SU-DHL-6 (cell line): ENCODE results near the gene GNB5.

ENCODE experiments used
- H2AFZ ChIP-seq: fragments of 200-600 bp; sonication (generic); 2 replicates; pipeline ENCODE4 v1.6.1; 2014; ENCODE audit warnings: low read depth, mild to moderate bottlenecking, moderate library complexity, mixed read lengths, antibody characterized with exemption, low read length; ENCODE audit not compliant: severe bottlenecking
- H3F3A ChIP-seq: fragments of 200-600 bp; shearing (Covaris generic); 2 replicates; pipeline ENCODE4 v1.6.0; 2016; ENCODE audit warnings: antibody characterized with exemption, mild to moderate bottlenecking; ENCODE audit not compliant: insufficient read depth
- H3K27ac ChIP-seq: fragments of 200-600 bp; sonication (generic); 2 replicates; pipeline ENCODE4 v1.5.1; 2016; ENCODE audit warnings: low read depth, mild to moderate bottlenecking, low read length, moderate library complexity, mixed read lengths
- H3K27me3 ChIP-seq: fragments of 200-600 bp; sonication (generic), shearing (Covaris generic); 2 replicates; pipeline ENCODE4 v1.6.0; 2014; ENCODE audit warnings: mild to moderate bottlenecking, low read length
- H3K36me3 ChIP-seq: fragments of 200-600 bp; sonication (generic); 2 replicates; pipeline ENCODE4 v1.6.1; 2014; ENCODE audit warnings: mild to moderate bottlenecking, low read length, mixed read lengths
- H3K4me2 ChIP-seq: fragments of 300-600, 200-600 bp; shearing (Covaris generic), sonication (generic); 2 replicates; pipeline ENCODE4 v1.6.0; 2014; ENCODE audit warnings: low read length, low read depth, mild to moderate bottlenecking; ENCODE audit not compliant: poor library complexity, severe bottlenecking
- H3K4me3 ChIP-seq: fragments of 200-600 bp; sonication (generic); 2 replicates; pipeline ENCODE4 v1.5.1; 2014; ENCODE audit warnings: antibody characterized with exemption, low read length, mild to moderate bottlenecking, mixed read lengths; ENCODE audit not compliant: insufficient read depth, poor library complexity, severe bottlenecking
- H3K79me2 ChIP-seq: fragments of 200-600 bp; sonication (generic); 2 replicates; pipeline ENCODE4 v1.6.1; 2014; ENCODE audit warnings: mild to moderate bottlenecking, low read length, moderate library complexity; ENCODE audit not compliant: insufficient read depth
- H3K9ac ChIP-seq: fragments of 200-600 bp; sonication (generic); 2 replicates; pipeline ENCODE4 v1.7.0; 2014; ENCODE audit warnings: mild to moderate bottlenecking, low read length
- H3K9me2 ChIP-seq: fragments of 200-600 bp; sonication (generic); replicated peaks from 2 replicates; pipeline ENCODE4 v1.6.1; 2014; ENCODE audit warnings: low read length; ENCODE audit not compliant: insufficient read depth
- H3K9me3 ChIP-seq: fragments of 200-600 bp; sonication (generic); 2 replicates; pipeline ENCODE4 v1.6.1; 2014; ENCODE audit warnings: low read length, mixed read lengths; ENCODE audit not compliant: insufficient read depth
- H4K20me1 ChIP-seq: fragments of 200-600 bp; sonication (generic); 2 replicates; pipeline ENCODE4 v1.6.1; 2014; ENCODE audit warnings: low read depth, mild to moderate bottlenecking, antibody characterized with exemption, low read length, moderate library complexity, mixed read lengths
- CTCF ChIP-seq: fragments of 200-600 bp; sonication (generic); IDR thresholded peaks from one replicate; pipeline ENCODE4 v1.5.1; 2017; ENCODE audit warnings: antibody characterized with exemption, mild to moderate bottlenecking, low read length, moderate library complexity; ENCODE audit not compliant: insufficient read depth, poor library complexity, severe bottlenecking
- EZH2phosphoT487 ChIP-seq: fragments of 200-600 bp; sonication (generic), shearing (Covaris generic); conservative IDR thresholded peaks from 2 replicates; pipeline ENCODE4 v1.6.1; 2018; ENCODE audit warnings: mild to moderate bottlenecking, antibody characterized with exemption, low read length, moderate library complexity, mixed read lengths

Gene GNB5

DNA sequence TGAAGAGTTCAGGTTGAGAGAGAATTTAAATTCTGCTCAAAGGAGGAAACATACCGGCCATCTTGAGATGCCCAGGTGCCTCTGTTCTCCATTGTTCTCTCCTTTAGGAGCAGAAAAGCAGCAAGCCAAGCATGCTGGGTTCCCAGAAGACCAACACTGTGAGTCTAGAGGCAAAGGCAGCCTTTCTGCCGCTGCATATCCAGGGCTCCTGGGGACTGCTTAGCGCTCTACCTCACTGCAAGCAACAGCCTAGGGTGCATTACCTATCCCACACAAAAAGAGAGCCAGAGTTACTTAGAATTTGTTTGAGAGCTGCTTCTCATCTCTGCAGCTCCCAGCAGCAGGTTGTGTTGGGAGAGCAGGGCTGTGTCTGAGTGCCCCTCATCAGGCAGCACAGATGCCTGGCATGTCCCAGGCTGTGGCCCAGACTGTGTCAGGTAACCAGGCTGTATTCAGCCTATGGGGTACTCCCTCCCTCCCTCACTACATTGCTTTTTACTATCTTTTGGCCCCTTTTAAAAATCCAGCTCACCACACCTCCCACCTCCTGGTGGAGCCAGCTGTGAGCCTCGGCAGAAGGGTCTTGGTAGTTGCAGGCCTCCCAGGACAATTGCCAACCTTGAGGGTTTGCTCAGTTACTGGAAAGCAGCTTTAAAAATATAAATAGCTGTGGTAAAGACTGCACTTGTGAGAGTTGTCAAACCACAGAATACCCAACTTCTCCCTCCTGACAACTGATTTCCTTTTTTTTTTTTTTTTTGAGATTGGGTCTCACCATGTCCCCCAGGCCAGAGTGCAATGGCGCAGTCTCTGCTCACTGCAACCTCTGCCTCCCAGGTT is 108.8 kb downstream of the GNB5 start:
- no peak overlapping the region for H3K4me3 ChIP-seq
- H3K27me3 ChIP-seq, result no peaks in the 10 kb centered on the region
- TF ChIP-seq CTCF (no peak), EZH2phosphoT487 (no peak)
- no peaks in the 10 kb centered on the region for H4K20me1 ChIP-seq
- no peaks in the 10 kb centered on the region for H3K9me2 ChIP-seq
- no peak overlapping the region for H3K27ac ChIP-seq
- no peaks in the 10 kb centered on the region for H3F3A ChIP-seq
- no peaks in the 10 kb centered on the region for H3K36me3 ChIP-seq
- peaks cover 10% of the 10 kb centered on the region; the same call in 1 of the 2 replicates for H3K9me3 ChIP-seq
- no peak overlapping the region for H3K4me2 ChIP-seq
- no peaks in the 10 kb centered on the region for H3K79me2 ChIP-seq
- no peak overlapping the region for H3K9ac ChIP-seq
- H2AFZ ChIP-seq, result no peak overlapping the region

DNA sequence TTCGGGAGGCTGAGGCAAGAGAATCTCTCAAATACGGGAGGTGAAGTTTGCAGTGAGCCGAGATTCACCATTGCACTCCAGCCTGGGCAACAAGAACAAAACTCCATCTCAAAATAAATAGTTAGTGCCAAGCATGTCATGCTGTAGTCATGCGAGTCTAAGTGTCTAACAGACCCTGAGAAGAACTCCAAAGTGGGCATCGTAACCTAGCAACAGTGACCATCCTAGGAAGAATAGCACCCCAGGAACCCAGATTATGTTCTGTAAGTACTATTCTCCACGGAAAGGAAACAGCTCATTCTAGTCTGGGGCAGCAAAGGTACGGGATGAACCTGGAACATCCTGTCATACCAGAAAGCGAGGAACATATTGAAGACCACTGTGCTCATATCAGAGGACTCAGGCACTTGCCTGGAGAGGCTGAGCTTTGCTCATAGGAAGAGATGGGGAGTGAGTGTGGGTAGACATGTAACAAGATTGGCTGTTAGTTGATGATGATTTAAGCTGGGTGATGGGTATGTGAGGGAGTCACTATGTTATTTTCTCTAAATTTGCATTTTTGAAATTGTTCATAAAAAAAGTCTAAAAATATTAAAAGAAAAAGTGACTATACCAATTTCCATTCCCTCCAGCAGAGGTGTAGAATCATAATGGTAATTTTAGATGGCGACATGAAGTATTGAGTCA is 110.3 kb downstream of the GNB5 start:
- Histone ChIP-seq H3K4me3 (no peak overlapping the region), H2AFZ (no peak overlapping the region), H4K20me1 (no peaks in the 10 kb centered on the region), H3K79me2 (no peaks in the 10 kb centered on the region), H3K9me3 (no peaks in the 10 kb centered on the region), H3K27me3 (no peaks in the 10 kb centered on the region), H3K27ac (no peak overlapping the region), H3K9me2 (no peaks in the 10 kb centered on the region), H3F3A (no peaks in the 10 kb centered on the region), H3K4me2 (no peak overlapping the region), H3K36me3 (no peaks in the 10 kb centered on the region), H3K9ac (no peak overlapping the region)
- TF ChIP-seq CTCF, result no peak
- TF ChIP-seq EZH2phosphoT487, result no peak

DNA sequence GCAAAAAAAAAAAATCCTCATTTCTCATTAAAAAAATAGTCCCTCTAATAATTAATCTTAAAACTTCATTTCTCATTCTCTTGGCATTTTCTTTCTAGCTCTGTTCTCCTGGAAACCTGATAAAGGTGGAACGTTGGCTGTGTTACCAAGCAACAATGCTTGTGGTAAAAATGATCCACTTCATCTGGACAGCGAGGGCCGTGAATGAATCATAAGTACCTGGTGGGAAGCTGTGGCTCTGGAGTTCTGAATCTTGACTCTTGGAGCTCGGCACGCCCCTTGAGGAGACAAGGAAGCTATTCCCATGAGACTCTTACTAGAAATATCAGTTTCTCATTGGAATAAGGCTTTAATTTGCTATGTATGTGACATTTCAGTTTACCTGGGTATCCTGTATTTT is 111.2 kb downstream of the GNB5 start:
- Histone ChIP-seq H3K4me2 (no peak overlapping the region), H3K27ac (no peak overlapping the region), H3K4me3 (no peak overlapping the region)

More for the DNA sequence above, 111.2 kb downstream of the GNB5 start:
- Histone ChIP-seq H4K20me1 (no peaks in the 10 kb centered on the region), H2AFZ (no peak overlapping the region), H3K9me3 (no peaks in the 10 kb centered on the region), H3K79me2 (no peaks in the 10 kb centered on the region), H3K36me3 (no peaks in the 10 kb centered on the region), H3F3A (no peaks in the 10 kb centered on the region), H3K9me2 (no peaks in the 10 kb centered on the region), H3K9ac (no peak overlapping the region), H3K27me3 (no peaks in the 10 kb centered on the region)
- TF ChIP-seq CTCF (no peak), EZH2phosphoT487 (no peak)
